Adrenal gland (tissue), 5 donors: ENCODE data around the gene BACH2.

Experiments used
- CTCF ChIP-seq, 6 experiments: fragments of 450-650 bp in 4 of 6; fragments of 200-600 bp in 2 of 6; sonication (generic) in 1 of 6; IDR thresholded peaks; 1 replicate in 5 of 6; 2 replicates in 1 of 6; pipeline versions ENCODE4 v1.5.1 to v1.8.0; 2016 to 2021; ENCODE audit warnings: antibody characterized with exemption in 6 of 6, mild to moderate bottlenecking in 2 of 6, moderate library complexity in 1 of 6
- POLR2A ChIP-seq, 2 donors: fragments of 450-650 bp; IDR thresholded peaks; one replicate each; pipeline ENCODE4 v1.6.1; 2017; ENCODE audit warnings: antibody characterized with exemption in 2 of 2, mild to moderate bottlenecking in 2 of 2, moderate library complexity in 1 of 2
- donor health status: DM: no; HTN: no; CAD: no.

GRCh38 chr6:90173262-90173925 is 123.2 kb downstream of the BACH2 start:
- TF ChIP-seq CTCF (IDR thresholded peaks at IDR 0.05), result no peak
- no peak for TF ChIP-seq POLR2A (IDR thresholded peaks at IDR 0.05)
